ENCODE data around the gene FUS. TPM values are rescaled to one million over a fixed set of nuclear protein-coding genes. Genes with fewer than 3 reads are reported as not detected.

FUS gene
- total RNA-seq, 4 donors from 2014 or later = 52.5 to 121 (median 58.9) TPM

GRCh38 chr16:31202414-31203375 is 22.8 kb downstream of the FUS start, which contains the start of gene PYCARD:
TSS of gene PYCARD (minus strand) at chr16:31202760. CDS start at chr16:31202690, 70 bp downstream.
- Histone ChIP-seq H3K4me3 (peak within 1 kb of the TSS; percentile 69), H3K9me3 (no peaks in the 10 kb centered on the region), H3K36me3 (no peaks in the 10 kb centered on the region), H3K27ac (peak within 1 kb of the TSS; percentile 77), H3K4me1 (peaks cover 53% of the 10 kb centered on the region), H3K27me3 (no peaks in the 10 kb centered on the region)
- peak in 1 of 2 donors; percentile 80 for DNase-seq (ENCODE audit: low spot score in 2 of 2)
- TF ChIP-seq POLR2A (IDR thresholded peaks at IDR 0.05) (no peak), CTCF (IDR thresholded peaks at IDR 0.05) (no peak), EP300 (IDR thresholded peaks at IDR 0.05) (no peak), POLR2AphosphoS5 (IDR thresholded peaks at IDR 0.05) (no peak)
- 1% methylated on average over 56 of the region's 69 CpGs for WGBS

DNA sequence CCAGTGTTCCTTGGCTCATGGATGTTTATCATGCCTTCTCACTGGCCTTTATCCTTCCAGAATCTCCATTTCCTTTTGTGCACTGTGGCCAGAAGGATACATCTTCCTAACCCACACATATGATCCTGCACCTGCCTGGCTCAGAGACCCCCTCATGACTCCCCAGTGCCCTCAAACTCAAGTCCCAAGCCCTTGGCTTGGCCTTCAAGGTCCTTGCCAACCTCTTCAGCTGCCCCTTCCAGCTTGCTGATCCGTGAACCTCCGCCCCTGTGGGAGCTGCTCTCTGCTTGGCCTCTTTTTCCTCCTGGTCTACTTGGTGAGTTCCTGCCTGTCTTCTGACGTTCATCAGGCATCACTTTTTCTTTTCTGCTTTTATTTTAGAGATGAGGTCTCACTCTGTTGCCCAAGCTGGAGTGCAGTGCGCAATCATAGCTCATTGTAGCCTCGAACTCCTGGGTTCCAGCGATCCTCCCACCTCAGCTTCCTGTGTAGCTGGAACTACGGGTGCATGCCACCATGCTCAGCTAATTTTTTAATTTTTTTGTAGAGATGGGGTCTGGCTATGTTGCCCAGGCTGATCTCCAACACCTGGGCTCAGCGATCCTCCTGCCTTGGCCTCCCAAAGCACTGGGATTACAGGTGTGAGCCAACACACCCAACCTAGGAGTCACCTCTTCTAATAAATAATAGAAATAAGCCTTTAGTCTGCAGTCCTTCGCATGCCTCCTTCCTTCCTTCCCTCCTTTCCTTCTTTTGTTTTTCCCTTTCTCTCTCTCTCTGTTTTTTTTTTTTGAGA is 25.1 kb downstream of the FUS start:
- H3K4me1 ChIP-seq = peaks cover 34% of the 10 kb centered on the region
- H3K9me3 ChIP-seq = no peaks in the 10 kb centered on the region
- H3K4me3 ChIP-seq = no peak overlapping the region
- 85% methylated on average over 9 of the region's 9 CpGs for WGBS
- DNase-seq (ENCODE audit: low spot score in 2 of 2) = no peak
- H3K36me3 ChIP-seq = no peaks in the 10 kb centered on the region
- H3K27ac ChIP-seq = no peak overlapping the region
- TF ChIP-seq EP300 (IDR thresholded peaks at IDR 0.05) (no peak), POLR2A (IDR thresholded peaks at IDR 0.05) (no peak), POLR2AphosphoS5 (IDR thresholded peaks at IDR 0.05) (no peak), CTCF (IDR thresholded peaks at IDR 0.05) (no peak)
- no peaks in the 10 kb centered on the region for H3K27me3 ChIP-seq

- no peaks in the 10 kb centered on the region for H3K9me3 ChIP-seq
- TF ChIP-seq EP300 (IDR thresholded peaks at IDR 0.05) (no peak), POLR2A (IDR thresholded peaks at IDR 0.05) (no peak), CTCF (IDR thresholded peaks at IDR 0.05) (no peak), POLR2AphosphoS5 (IDR thresholded peaks at IDR 0.05) (no peak)
- H3K27me3 ChIP-seq = no peaks in the 10 kb centered on the region
- WGBS = 55% methylated on average over 6 of the region's 6 CpGs
- H3K4me3 ChIP-seq = no peak overlapping the region
- H3K4me1 ChIP-seq = peaks cover 20% of the 10 kb centered on the region
- no peaks in the 10 kb centered on the region for H3K36me3 ChIP-seq
- no peak overlapping the region for H3K27ac ChIP-seq
- no peak for DNase-seq (ENCODE audit: low spot score in 2 of 2)
Observed at GRCh38 chr16:31206776-31207175, 26.8 kb downstream of the FUS start.

DNA sequence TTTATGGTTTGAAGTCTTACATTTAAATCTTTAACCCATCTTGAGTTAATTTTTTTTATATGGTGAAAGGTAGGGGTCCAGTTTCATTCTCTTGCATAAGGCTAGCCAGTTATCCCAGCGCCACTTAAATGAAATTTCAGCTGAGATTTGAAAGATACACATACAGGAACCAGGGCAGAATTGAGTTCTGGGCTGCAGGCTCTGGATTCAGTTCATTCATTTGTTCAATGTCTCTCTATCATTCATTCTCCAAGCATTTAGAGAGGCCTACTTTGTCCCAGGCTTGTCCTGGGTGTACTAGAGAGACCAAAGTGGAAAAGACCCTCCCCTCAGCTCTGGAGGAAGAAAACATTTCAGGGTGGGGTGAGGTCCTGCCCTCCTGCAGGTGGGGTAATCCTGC is 33.4 kb downstream of the FUS start:
- no peak for DNase-seq (ENCODE audit: low spot score in 2 of 2)
- H3K27me3 ChIP-seq = peaks cover 23% of the 10 kb centered on the region
- 100% methylated on average over 1 of the region's 1 CpG for WGBS
- H3K36me3 ChIP-seq = no peaks in the 10 kb centered on the region
- TF ChIP-seq POLR2AphosphoS5 (IDR thresholded peaks at IDR 0.05) = no peak
- TF ChIP-seq EP300 (IDR thresholded peaks at IDR 0.05) = no peak
- TF ChIP-seq POLR2A (IDR thresholded peaks at IDR 0.05) = no peak
- TF ChIP-seq CTCF (IDR thresholded peaks at IDR 0.05) = no peak
- H3K4me3 ChIP-seq = no peak overlapping the region
- no peak overlapping the region for H3K27ac ChIP-seq
- H3K4me1 ChIP-seq = peaks cover 32% of the 10 kb centered on the region
- no peaks in the 10 kb centered on the region for H3K9me3 ChIP-seq

All from suprapubic skin (tissue), 4 donors.